22Rv1 (cell line): ENCODE results near the gene GJD2.

Experiments
- CTCF ChIP-seq: fragments of 450-650 bp; IDR thresholded peaks from 2 replicates; pipeline ENCODE4 v1.5.1; 2017; ENCODE audit warnings: mild to moderate bottlenecking
- ZFX ChIP-seq: fragments of 450-650 bp; IDR thresholded peaks from 2 replicates; pipeline ENCODE4 v1.6.1; 2017; ENCODE audit warnings: antibody characterized with exemption, borderline replicate concordance

DNA sequence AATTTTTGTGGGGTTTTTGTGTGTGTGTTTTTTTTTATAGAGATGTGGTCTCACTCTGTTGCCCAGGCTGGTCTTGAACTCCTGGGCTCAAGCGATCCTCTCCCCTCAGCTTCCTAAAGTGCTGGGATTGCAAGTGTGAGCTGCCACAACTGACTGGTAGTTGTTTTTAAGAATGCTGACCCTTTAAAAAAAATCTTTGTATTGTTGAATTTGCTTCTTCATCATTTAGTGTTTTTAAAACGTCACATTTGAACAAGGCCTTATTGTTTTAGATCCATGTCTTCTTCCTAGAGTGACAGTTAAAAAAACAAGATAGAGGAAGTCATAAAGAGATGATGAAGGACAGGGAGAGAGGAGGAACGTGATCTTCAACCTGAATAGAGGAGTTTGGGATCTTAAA lies 24.1 kb downstream of the GJD2 start:
- TF ChIP-seq CTCF (no peak), ZFX (no peak)
